Measurements from ENCODE around the gene ATP10A. TPM values are rescaled to one million over a fixed set of nuclear protein-coding genes. Genes with fewer than 3 reads are reported as not detected.

ATP10A gene
- total RNA-seq, 1 donor from 2014 or later = 71.9 TPM

GRCh38 chr15:25870938-25871337 is 7.8 kb upstream of the ATP10A start:
- H3K27me3 Mint-ChIP-seq (ENCODE audit: unreplicated experiment) = no peaks in the 10 kb centered on the region
- H3K4me3 Mint-ChIP-seq (ENCODE audit: unreplicated experiment) = no peak overlapping the region
- H3K4me1 Mint-ChIP-seq (ENCODE audit: unreplicated experiment) = peaks cover 2% of the 10 kb centered on the region
- TF ChIP-seq, protein P1, sequence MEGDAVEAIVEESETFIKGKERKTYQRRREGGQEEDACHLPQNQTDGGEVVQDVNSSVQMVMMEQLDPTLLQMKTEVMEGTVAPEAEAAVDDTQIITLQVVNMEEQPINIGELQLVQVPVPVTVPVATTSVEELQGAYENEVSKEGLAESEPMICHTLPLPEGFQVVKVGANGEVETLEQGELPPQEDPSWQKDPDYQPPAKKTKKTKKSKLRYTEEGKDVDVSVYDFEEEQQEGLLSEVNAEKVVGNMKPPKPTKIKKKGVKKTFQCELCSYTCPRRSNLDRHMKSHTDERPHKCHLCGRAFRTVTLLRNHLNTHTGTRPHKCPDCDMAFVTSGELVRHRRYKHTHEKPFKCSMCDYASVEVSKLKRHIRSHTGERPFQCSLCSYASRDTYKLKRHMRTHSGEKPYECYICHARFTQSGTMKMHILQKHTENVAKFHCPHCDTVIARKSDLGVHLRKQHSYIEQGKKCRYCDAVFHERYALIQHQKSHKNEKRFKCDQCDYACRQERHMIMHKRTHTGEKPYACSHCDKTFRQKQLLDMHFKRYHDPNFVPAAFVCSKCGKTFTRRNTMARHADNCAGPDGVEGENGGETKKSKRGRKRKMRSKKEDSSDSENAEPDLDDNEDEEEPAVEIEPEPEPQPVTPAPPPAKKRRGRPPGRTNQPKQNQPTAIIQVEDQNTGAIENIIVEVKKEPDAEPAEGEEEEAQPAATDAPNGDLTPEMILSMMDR (IDR thresholded peaks at IDR 0.05) = no peak
- no peak overlapping the region for H3K27ac Mint-ChIP-seq (ENCODE audit: unreplicated experiment)
- no peaks in the 10 kb centered on the region for H3K36me3 Mint-ChIP-seq (ENCODE audit: unreplicated experiment)
- H3K9me3 Mint-ChIP-seq (ENCODE audit: unreplicated experiment) = no peaks in the 10 kb centered on the region
- DNase-seq (ENCODE audit: extremely low spot score, unreplicated experiment) = no peak

DNA sequence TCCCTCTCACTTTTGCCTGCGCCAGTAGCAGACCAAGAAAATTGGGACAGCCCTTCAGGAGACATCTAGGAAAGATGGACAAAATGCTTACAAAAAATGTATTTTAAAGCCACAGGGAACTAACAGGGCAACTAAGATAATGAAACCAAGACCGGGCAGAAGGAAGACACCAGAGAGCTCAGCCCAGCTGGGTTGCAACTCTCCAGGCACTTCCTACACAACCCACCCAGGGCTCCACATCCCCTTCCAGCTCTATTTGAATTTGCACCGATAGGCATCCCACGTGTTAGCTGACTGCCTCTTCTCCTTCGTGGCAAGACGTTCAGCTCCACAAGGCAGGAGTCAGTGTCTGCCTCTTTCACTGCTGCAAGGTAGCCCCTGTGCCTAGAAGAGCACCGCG is 6.6 kb upstream of the ATP10A start:
- H3K36me3 Mint-ChIP-seq (ENCODE audit: unreplicated experiment) = no peaks in the 10 kb centered on the region
- H3K9me3 Mint-ChIP-seq (ENCODE audit: unreplicated experiment) = no peaks in the 10 kb centered on the region
- DNase-seq (ENCODE audit: extremely low spot score, unreplicated experiment) = no peak
- H3K4me1 Mint-ChIP-seq (ENCODE audit: unreplicated experiment) = peaks cover 7% of the 10 kb centered on the region
- H3K27me3 Mint-ChIP-seq (ENCODE audit: unreplicated experiment) = no peaks in the 10 kb centered on the region
- no peak overlapping the region for H3K27ac Mint-ChIP-seq (ENCODE audit: unreplicated experiment)
- no peak overlapping the region for H3K4me3 Mint-ChIP-seq (ENCODE audit: unreplicated experiment)
- TF ChIP-seq, protein P1 (IDR thresholded peaks at IDR 0.05) = no peak

GRCh38 chr15:25866874-25867273 is 3.7 kb upstream of the ATP10A start:
- TF ChIP-seq, protein P1 (IDR thresholded peaks at IDR 0.05) = no peak
- H3K27me3 Mint-ChIP-seq (ENCODE audit: unreplicated experiment) = no peaks in the 10 kb centered on the region
- H3K4me3 Mint-ChIP-seq (ENCODE audit: unreplicated experiment) = no peak overlapping the region
- no peaks in the 10 kb centered on the region for H3K36me3 Mint-ChIP-seq (ENCODE audit: unreplicated experiment)
- no peak for DNase-seq (ENCODE audit: extremely low spot score, unreplicated experiment)
- no peaks in the 10 kb centered on the region for H3K9me3 Mint-ChIP-seq (ENCODE audit: unreplicated experiment)
- no peak overlapping the region for H3K27ac Mint-ChIP-seq (ENCODE audit: unreplicated experiment)
- H3K4me1 Mint-ChIP-seq (ENCODE audit: unreplicated experiment) = peaks cover 18% of the 10 kb centered on the region

GRCh38 chr15:25866251-25866650 is 3.1 kb upstream of the ATP10A start:
- TF ChIP-seq, protein P1 (IDR thresholded peaks at IDR 0.05) = no peak
- H3K4me3 Mint-ChIP-seq (ENCODE audit: unreplicated experiment) = no peak overlapping the region
- no peak for DNase-seq (ENCODE audit: extremely low spot score, unreplicated experiment)

DNA sequence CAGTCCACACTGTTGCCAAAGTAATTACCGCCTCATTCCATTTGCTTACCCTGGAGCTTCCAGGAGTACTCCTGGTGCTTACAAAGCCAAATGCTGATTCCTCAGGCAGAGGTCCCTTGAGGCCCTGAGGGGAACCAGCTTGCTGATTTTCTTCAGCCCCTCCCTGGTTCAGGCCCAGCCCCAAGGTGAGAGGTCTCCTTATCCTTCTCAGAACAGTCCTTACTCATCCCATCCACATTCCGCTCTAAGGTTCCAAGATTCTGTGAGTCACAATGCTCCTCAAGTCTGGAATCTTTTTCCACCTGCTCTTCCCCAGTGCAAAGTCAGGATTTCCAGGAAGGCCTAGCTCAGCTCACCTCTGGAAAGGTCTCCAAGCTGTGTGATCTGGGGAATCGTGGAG is 1.8 kb upstream of the ATP10A start:
- Mint-ChIP-seq H3K36me3 (ENCODE audit: unreplicated experiment) (peaks cover 3% of the 10 kb centered on the region), H3K27ac (ENCODE audit: unreplicated experiment) (peak overlapping the region; percentile 67), H3K9me3 (ENCODE audit: unreplicated experiment) (no peaks in the 10 kb centered on the region), H3K4me1 (ENCODE audit: unreplicated experiment) (peaks cover 37% of the 10 kb centered on the region), H3K4me3 (ENCODE audit: unreplicated experiment) (peak overlapping the region; percentile 40), H3K27me3 (ENCODE audit: unreplicated experiment) (no peaks in the 10 kb centered on the region)
- TF ChIP-seq, protein P1 (IDR thresholded peaks at IDR 0.05) = no peak
- DNase-seq (ENCODE audit: extremely low spot score, unreplicated experiment) = no peak

More at GRCh38 chr15:25866251-25866650, 3.1 kb upstream of the ATP10A start:
- Mint-ChIP-seq H3K27me3 (ENCODE audit: unreplicated experiment) (no peaks in the 10 kb centered on the region), H3K36me3 (ENCODE audit: unreplicated experiment) (peaks cover 3% of the 10 kb centered on the region), H3K27ac (ENCODE audit: unreplicated experiment) (no peak overlapping the region), H3K4me1 (ENCODE audit: unreplicated experiment) (peaks cover 25% of the 10 kb centered on the region), H3K9me3 (ENCODE audit: unreplicated experiment) (no peaks in the 10 kb centered on the region)

Measured in osteocyte (in vitro differentiated cells).